ENCODE data around the gene CDC14B.

Gene CDC14B

GRCh38 chr9:96523374-96523773 is 96.3 kb downstream of the CDC14B start:
- H3K79me2 ChIP-seq (ENCODE audit: insufficient read depth, low read length): no peaks in the 10 kb centered on the region
- H3K9me2 ChIP-seq (replicated peaks; ENCODE audit: low read depth, low read length): no peaks in the 10 kb centered on the region
- H3K9ac ChIP-seq (ENCODE audit: low read depth, low read length, poor library complexity, severe bottlenecking): no peak overlapping the region
- no peak overlapping the region for H3K4me2 ChIP-seq (ENCODE audit: low read depth, low read length, poor library complexity, severe bottlenecking)
- H3K36me3 ChIP-seq (ENCODE audit: insufficient read depth, low read length): no peaks in the 10 kb centered on the region
- H4K20me1 ChIP-seq (ENCODE audit: insufficient read depth, low read length, poor library complexity, severe bottlenecking): no peaks in the 10 kb centered on the region
- H2AFZ ChIP-seq (ENCODE audit: low read length): no peak overlapping the region
- peaks cover 3% of the 10 kb centered on the region for H3K4me1 ChIP-seq (ENCODE audit: insufficient read depth, low read length, poor library complexity, severe bottlenecking)
- H3K27me3 ChIP-seq (ENCODE audit: insufficient read depth, low read length, poor library complexity, severe bottlenecking): no peaks in the 10 kb centered on the region
- H3F3A ChIP-seq (ENCODE audit: low read depth): no peaks in the 10 kb centered on the region
- no peaks in the 10 kb centered on the region for H3K9me3 ChIP-seq (ENCODE audit: insufficient read depth, low read depth, low read length)
- TF ChIP-seq CTCF (conservative IDR thresholded peaks at IDR 0.05; ENCODE audit: low read length): no peak
- TF ChIP-seq EZH2phosphoT487 (IDR thresholded peaks at IDR 0.05; ENCODE audit: borderline replicate concordance): no peak
- H3K4me3 ChIP-seq (ENCODE audit: low read length, poor library complexity, severe bottlenecking): no peak overlapping the region

- Histone ChIP-seq H3K27me3 (ENCODE audit: insufficient read depth, low read length, poor library complexity, severe bottlenecking) (no peaks in the 10 kb centered on the region), H2AFZ (ENCODE audit: low read length) (no peak overlapping the region), H3K4me3 (ENCODE audit: low read length, poor library complexity, severe bottlenecking) (no peak overlapping the region), H3K4me2 (ENCODE audit: low read depth, low read length, poor library complexity, severe bottlenecking) (no peak overlapping the region), H3K9ac (ENCODE audit: low read depth, low read length, poor library complexity, severe bottlenecking) (no peak overlapping the region), H3K9me3 (ENCODE audit: insufficient read depth, low read depth, low read length) (no peaks in the 10 kb centered on the region), H3F3A (ENCODE audit: low read depth) (no peaks in the 10 kb centered on the region), H4K20me1 (ENCODE audit: insufficient read depth, low read length, poor library complexity, severe bottlenecking) (no peaks in the 10 kb centered on the region), H3K36me3 (ENCODE audit: insufficient read depth, low read length) (no peaks in the 10 kb centered on the region), H3K79me2 (ENCODE audit: insufficient read depth, low read length) (no peaks in the 10 kb centered on the region), H3K4me1 (ENCODE audit: insufficient read depth, low read length, poor library complexity, severe bottlenecking) (peaks cover 3% of the 10 kb centered on the region), H3K9me2 (replicated peaks; ENCODE audit: low read depth, low read length) (no peaks in the 10 kb centered on the region)
- no peak for TF ChIP-seq EZH2phosphoT487 (IDR thresholded peaks at IDR 0.05; ENCODE audit: borderline replicate concordance)
- TF ChIP-seq CTCF (conservative IDR thresholded peaks at IDR 0.05; ENCODE audit: low read length): no peak
These were observed 97.3 kb downstream of the CDC14B start for GRCh38 chr9:96522366-96522765.

DNA sequence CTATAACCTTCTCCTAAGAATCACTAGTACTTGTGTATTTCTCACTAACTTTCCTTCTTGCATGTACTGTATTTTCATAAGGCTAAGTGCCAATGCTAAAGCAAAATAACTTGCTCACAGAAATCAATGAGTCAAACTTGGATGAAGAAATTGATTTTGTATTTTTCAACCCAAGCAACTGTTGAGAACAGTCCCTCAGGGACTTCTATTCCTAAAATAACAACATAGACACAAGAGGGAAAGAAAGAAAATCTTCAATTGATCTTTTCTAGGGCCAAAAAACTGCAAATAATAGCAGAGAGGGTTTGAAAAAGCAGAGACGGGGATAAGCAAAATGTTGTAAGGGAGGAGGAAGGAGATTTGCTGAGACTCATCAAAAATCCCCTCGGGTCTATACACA is 99.9 kb downstream of the CDC14B start:
- no peaks in the 10 kb centered on the region for H3K9me2 ChIP-seq (replicated peaks; ENCODE audit: low read depth, low read length)
- H4K20me1 ChIP-seq (ENCODE audit: insufficient read depth, low read length, poor library complexity, severe bottlenecking): no peaks in the 10 kb centered on the region
- no peak overlapping the region for H3K4me3 ChIP-seq (ENCODE audit: low read length, poor library complexity, severe bottlenecking)
- TF ChIP-seq EZH2phosphoT487 (IDR thresholded peaks at IDR 0.05; ENCODE audit: borderline replicate concordance) (no peak), CTCF (conservative IDR thresholded peaks at IDR 0.05; ENCODE audit: low read length) (no peak)
- no peak overlapping the region for H2AFZ ChIP-seq (ENCODE audit: low read length)
- H3K4me1 ChIP-seq (ENCODE audit: insufficient read depth, low read length, poor library complexity, severe bottlenecking): peaks cover 3% of the 10 kb centered on the region
- no peak overlapping the region for H3K4me2 ChIP-seq (ENCODE audit: low read depth, low read length, poor library complexity, severe bottlenecking)
- no peaks in the 10 kb centered on the region for H3K27me3 ChIP-seq (ENCODE audit: insufficient read depth, low read length, poor library complexity, severe bottlenecking)
- no peak overlapping the region for H3K9ac ChIP-seq (ENCODE audit: low read depth, low read length, poor library complexity, severe bottlenecking)
- no peaks in the 10 kb centered on the region for H3K36me3 ChIP-seq (ENCODE audit: insufficient read depth, low read length)
- H3K9me3 ChIP-seq (ENCODE audit: insufficient read depth, low read depth, low read length): no peaks in the 10 kb centered on the region
- no peaks in the 10 kb centered on the region for H3F3A ChIP-seq (ENCODE audit: low read depth)
- no peaks in the 10 kb centered on the region for H3K79me2 ChIP-seq (ENCODE audit: insufficient read depth, low read length)

Data from Loucy (cell line).